ENCODE measurements around the gene ERCC1. TPM values are rescaled to one million over a fixed set of nuclear protein-coding genes. Genes with fewer than 3 reads are reported as not detected.

Gene ERCC1
- total RNA-seq, 6 donors from 2014 or later, result 53.7 to 102 (median 76.2) TPM

DNA sequence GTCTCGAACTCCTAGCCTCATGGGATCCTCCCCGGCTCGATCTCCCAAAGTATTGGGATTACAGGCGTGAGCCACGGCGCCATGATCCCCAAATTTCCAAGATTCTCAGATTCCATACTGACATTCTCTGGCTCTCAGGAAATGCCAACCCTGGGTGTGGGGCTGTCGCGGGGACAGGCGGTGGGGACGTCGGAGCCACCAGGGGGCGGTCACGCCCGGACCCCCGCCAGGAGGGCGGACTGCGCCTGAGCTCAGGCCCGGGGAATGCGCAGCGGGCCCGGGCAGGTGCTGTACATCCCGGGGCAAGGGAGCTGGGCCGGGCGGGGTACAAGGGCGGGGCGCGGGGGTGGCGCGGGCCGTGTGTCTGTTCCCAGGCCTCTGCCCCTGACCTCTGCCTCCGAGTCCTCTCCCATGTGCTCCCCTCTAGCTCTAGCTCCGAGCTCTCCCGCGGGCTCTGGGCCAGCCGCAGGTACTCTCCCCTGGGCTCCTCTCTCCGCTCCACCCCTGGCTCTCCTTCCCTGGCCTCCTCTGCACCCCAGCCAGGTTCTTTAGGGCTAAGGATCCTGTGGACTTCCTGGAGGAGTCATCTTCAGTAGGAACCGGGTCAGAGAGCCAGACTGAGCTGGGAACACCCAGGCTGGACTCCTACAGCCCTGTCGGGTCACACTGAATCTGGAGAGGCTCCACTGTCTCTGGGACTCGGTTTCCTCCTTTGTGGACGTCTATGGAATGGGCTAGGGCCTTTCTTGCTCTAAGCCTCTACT lies 21.2 kb downstream of the ERCC1 start:
- no peaks in the 10 kb centered on the region for H3K9me3 ChIP-seq
- H3K36me3 ChIP-seq, result peaks cover 0 to 12% (median 0%) of the 10 kb centered on the region in 4 donors
- TF ChIP-seq, protein P1, sequence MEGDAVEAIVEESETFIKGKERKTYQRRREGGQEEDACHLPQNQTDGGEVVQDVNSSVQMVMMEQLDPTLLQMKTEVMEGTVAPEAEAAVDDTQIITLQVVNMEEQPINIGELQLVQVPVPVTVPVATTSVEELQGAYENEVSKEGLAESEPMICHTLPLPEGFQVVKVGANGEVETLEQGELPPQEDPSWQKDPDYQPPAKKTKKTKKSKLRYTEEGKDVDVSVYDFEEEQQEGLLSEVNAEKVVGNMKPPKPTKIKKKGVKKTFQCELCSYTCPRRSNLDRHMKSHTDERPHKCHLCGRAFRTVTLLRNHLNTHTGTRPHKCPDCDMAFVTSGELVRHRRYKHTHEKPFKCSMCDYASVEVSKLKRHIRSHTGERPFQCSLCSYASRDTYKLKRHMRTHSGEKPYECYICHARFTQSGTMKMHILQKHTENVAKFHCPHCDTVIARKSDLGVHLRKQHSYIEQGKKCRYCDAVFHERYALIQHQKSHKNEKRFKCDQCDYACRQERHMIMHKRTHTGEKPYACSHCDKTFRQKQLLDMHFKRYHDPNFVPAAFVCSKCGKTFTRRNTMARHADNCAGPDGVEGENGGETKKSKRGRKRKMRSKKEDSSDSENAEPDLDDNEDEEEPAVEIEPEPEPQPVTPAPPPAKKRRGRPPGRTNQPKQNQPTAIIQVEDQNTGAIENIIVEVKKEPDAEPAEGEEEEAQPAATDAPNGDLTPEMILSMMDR (IDR thresholded peaks at IDR 0.05), result peak; percentile 34 to 75 (median 55)
- TF ChIP-seq POLR2AphosphoS5 (IDR thresholded peaks at IDR 0.05) (no peak), EP300 (IDR thresholded peaks at IDR 0.05) (no peak), POLR2A (IDR thresholded peaks at IDR 0.05) (no peak)
- WGBS, 2 donors, result 36 to 50% methylated on average over 9 to 16 of the region's 40 CpGs
- H3K27me3 ChIP-seq, result peaks cover 0 to 4% (median 0%) of the 10 kb centered on the region in 4 donors
- peak overlapping the region; percentile 45 to 92 (median 74) for H3K27ac ChIP-seq
- ATAC-seq (ENCODE audit: low FRiP score in 2 of 2) (no peak), DNase-seq (peak; percentile 38 to 91)
- peaks cover 50 to 58% (median 53%) of the 10 kb centered on the region in 4 donors for H3K4me1 ChIP-seq
- peak overlapping the region in 3 of 4 donors; percentile 6 to 29 (median 23) for H3K4me3 ChIP-seq

DNA sequence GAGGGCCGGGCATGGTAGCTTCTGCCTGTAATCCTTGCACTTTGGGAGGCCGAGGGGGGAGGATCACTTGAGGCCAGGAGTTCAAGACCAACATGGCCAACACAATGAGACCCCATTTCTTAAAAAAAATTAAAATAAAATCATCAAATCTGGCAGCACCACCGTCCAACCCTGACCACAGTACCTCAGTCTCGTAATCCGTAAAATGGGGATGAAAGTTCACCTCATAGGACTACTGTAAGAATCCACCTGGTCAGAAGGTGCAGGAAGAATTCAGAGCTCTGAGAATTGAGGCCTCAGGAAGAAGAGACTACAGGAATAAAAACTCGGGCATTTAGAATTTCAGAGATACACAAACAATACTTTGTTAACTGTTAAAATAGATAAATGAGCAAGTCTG lies 21.9 kb downstream of the ERCC1 start:
- no peak for TF ChIP-seq POLR2A (IDR thresholded peaks at IDR 0.05)
- TF ChIP-seq POLR2AphosphoS5 (IDR thresholded peaks at IDR 0.05), result no peak
- TF ChIP-seq, protein P1 (IDR thresholded peaks at IDR 0.05), result no peak
- TF ChIP-seq EP300 (IDR thresholded peaks at IDR 0.05), result no peak
- H3K27ac ChIP-seq, result peak overlapping the region in 2 of 4 donors; percentile 91 to 92
- no peak for ATAC-seq (ENCODE audit: low FRiP score in 2 of 2)

DNA sequence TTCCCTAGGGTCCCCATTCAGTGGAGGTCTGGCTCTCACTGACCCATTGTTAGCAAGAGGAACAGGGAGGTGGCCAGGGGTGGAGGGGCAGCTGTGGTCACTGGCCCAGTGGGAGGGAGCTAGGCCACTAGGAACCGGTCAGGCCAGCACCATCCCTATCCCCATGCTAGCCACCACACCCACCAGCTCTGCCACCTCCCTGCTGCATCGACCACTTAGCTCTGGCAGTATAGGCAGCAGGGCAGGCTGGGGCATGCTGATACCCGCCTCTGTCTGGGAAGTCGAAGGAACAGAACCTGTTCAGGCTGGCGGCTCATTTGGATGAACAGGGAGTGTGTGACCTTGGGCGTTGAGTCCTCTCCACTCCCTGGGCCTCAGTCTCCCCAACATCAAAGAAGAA lies 23.5 kb downstream of the ERCC1 start:
- Histone ChIP-seq H3K4me1 (peaks cover 40 to 46% (median 44%) of the 10 kb centered on the region in 4 donors), H3K9me3 (no peaks in the 10 kb centered on the region), H3K4me3 (no peak overlapping the region), H3K36me3 (peaks cover 0 to 30% (median 9%) of the 10 kb centered on the region in 4 donors), H3K27me3 (peaks cover 0 to 4% (median 0%) of the 10 kb centered on the region in 4 donors), H3K27ac (no peak overlapping the region)
- no peak for DNase-seq
- ATAC-seq (ENCODE audit: low FRiP score in 2 of 2), result no peak
- WGBS, 2 donors, result 76 to 96% methylated on average over 5 to 6 of the region's 6 CpGs
- TF ChIP-seq POLR2A (IDR thresholded peaks at IDR 0.05) (no peak), POLR2AphosphoS5 (IDR thresholded peaks at IDR 0.05) (no peak), EP300 (IDR thresholded peaks at IDR 0.05) (no peak)
- TF ChIP-seq, protein P1 (IDR thresholded peaks at IDR 0.05), result no peak

More for the DNA sequence above, 21.9 kb downstream of the ERCC1 start:
- H3K36me3 ChIP-seq, result peaks cover 0 to 15% (median under 1%) of the 10 kb centered on the region in 4 donors
- H3K27me3 ChIP-seq, result peaks cover 0 to 4% (median 0%) of the 10 kb centered on the region in 4 donors
- no peaks in the 10 kb centered on the region for H3K9me3 ChIP-seq
- 90 to 91% methylated on average over 6 of the region's 6 CpGs for WGBS, 2 donors
- peaks cover 44 to 52% (median 46%) of the 10 kb centered on the region in 4 donors for H3K4me1 ChIP-seq
- DNase-seq, result no peak
- H3K4me3 ChIP-seq, result no peak overlapping the region

DNA sequence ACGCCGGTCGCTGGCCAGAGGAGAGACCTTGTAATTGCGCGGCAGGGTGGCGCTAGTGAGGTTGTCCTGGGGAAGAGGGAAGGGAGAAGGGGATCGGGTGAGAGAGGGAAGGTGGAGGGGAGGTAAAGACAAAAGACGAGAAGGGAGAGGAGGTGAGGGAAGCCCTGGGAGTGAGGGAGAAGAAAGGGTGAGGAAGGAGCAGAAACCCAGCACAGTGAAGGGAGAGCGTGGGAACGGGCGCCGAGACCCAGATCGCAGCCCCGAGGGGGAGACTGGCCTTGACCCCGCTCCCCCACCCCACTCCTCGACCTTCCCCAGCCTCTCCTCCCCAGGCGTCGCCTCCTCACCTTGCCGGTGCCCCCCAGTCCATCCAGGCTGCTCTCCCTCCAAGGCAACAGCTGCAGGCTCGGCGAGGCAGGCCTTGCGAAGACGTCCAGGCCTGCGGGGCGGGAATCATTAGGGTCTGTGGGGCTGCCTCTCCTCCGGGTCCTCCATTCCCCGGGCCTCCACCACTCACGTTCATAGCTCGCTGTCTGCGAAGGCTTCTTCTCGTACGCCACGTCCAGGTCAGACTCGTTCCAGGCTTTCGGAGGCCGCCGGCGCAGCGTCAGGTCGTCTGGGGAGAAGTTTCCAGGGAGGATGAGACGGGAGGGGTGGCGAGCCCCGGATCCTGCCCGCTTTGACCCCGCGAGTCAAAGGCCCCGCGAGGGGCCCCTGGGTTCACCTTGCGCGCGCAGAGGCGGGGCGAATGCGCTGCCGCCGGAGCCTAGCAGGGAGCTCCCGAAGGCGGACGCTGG lies 27.7 kb downstream of the ERCC1 start:
- peaks cover 12 to 15% (median 14%) of the 10 kb centered on the region in 4 donors for H3K4me1 ChIP-seq
- DNase-seq (peak in 1 of 2 donors; percentile 82), ATAC-seq (ENCODE audit: low FRiP score in 2 of 2) (no peak)
- no peak overlapping the region for H3K27ac ChIP-seq
- 65 to 79% methylated on average over 47 to 52 of the region's 59 CpGs for WGBS, 2 donors
- H3K9me3 ChIP-seq, result no peaks in the 10 kb centered on the region
- peaks cover 0 to 54% (median 11%) of the 10 kb centered on the region in 4 donors for H3K36me3 ChIP-seq
- no peak overlapping the region for H3K4me3 ChIP-seq
- TF ChIP-seq POLR2AphosphoS5 (IDR thresholded peaks at IDR 0.05) (no peak), POLR2A (IDR thresholded peaks at IDR 0.05) (no peak), EP300 (IDR thresholded peaks at IDR 0.05) (no peak)
- TF ChIP-seq, protein P1 (IDR thresholded peaks at IDR 0.05), result no peak
- H3K27me3 ChIP-seq, result no peaks in the 10 kb centered on the region
